ENCODE data around the gene ZNF532.

GRCh38 chr18:58861353-58861752, 3.3 kb upstream of the ZNF532 start:
- TF ChIP-seq CTCF (IDR thresholded peaks at IDR 0.05; ENCODE audit: low read length) (no peak), EZH2 (IDR thresholded peaks at IDR 0.05; ENCODE audit: borderline replicate concordance, low read length) (no peak)

Data from OCI-LY1 (cell line).